Thyroid gland (tissue), 4 donors: ENCODE data around the gene KIF25. TPM values are rescaled to one million over a fixed set of nuclear protein-coding genes. Genes with fewer than 3 reads are reported as not detected.

Source experiments
- DNase-seq, 2 donors: peaks; one replicate each; pipeline ENCODE4 v3.0.0-alpha.2; 2019
- H3K27ac ChIP-seq, 3 donors: fragments of 200-600 bp; sonication (generic); 1 replicate in 2 of 3; 2 replicates in 1 of 3; pipeline ENCODE4 v1.5.1; 2016 to 2019; ENCODE audit warnings: mild to moderate bottlenecking in 1 of 3, moderate library complexity in 1 of 3
- H3K27me3 ChIP-seq: fragments of 200-600 bp; sonication (generic); one replicate; pipeline ENCODE4 v1.5.1; 2019
- H3K36me3 ChIP-seq, 2 donors: fragments of 200-600 bp; sonication (generic); one replicate each; pipeline ENCODE4 v1.5.1; 2016 to 2019
- H3K4me1 ChIP-seq, 2 donors: fragments of 200-600 bp; sonication (generic); one replicate each; pipeline ENCODE4 v1.5.1; 2017 to 2019
- H3K4me3 ChIP-seq, 3 donors: fragments of 200-600 bp; sonication (generic); replicated peaks in 1 of 3; 1 replicate in 2 of 3; 2 replicates in 1 of 3; pipeline ENCODE4 v1.5.1; 2016; ENCODE audit warnings: mild to moderate bottlenecking in 1 of 3
- H3K9me3 ChIP-seq: fragments of 200-600 bp; sonication (generic); one replicate; pipeline ENCODE4 v1.5.1; 2017
- POLR2A ChIP-seq, 2 donors: fragments of 450-650 bp; IDR thresholded peaks; one replicate each; pipeline ENCODE4 v1.6.1; 2017; ENCODE audit warnings: antibody characterized with exemption in 2 of 2, mild to moderate bottlenecking in 2 of 2, moderate library complexity in 1 of 2
- WGBS, 2 donors: methylation state at CpG; one replicate each; pipeline ENCODE4 v1.1.5; 2017; 5-methylcytosine and 5-hydroxymethylcytosine counted together
- intact Hi-C: fragments of 100-400 bp; cut with DNase I; formaldehyde crosslinking; loops from one replicate; pipeline ENCODE4 v1.15.1; 2023
- total RNA-seq, 4 donors: library from RNA; depleted of rRNA; stranded (reverse); fragments of >200 nt; gene quantifications; one replicate each; pipeline ENCODE4 v1.2.3, GENCODE V29; 2016
- TF ChIP-seq, protein P1 (sequence below), 6 experiments: fragments of 200-600 bp in 3 of 6; fragments of 450-650 bp in 3 of 6; sonication (generic) in 3 of 6; IDR thresholded peaks; one replicate each; pipeline ENCODE4 v1.5.1; 2016 to 2019; ENCODE audit warnings: antibody characterized with exemption in 6 of 6, mild to moderate bottlenecking in 2 of 6, inconsistent platforms in 1 of 6, moderate library complexity in 1 of 6

The KIF25 gene
- total RNA-seq, 4 donors from 2014 or later = not detected

- 78 to 87% methylated on average over 15 to 21 of the region's 21 CpGs for WGBS, 2 donors
- no peaks in the 10 kb centered on the region for H3K4me1 ChIP-seq
- intact Hi-C loops = no loop called here
- H3K4me3 ChIP-seq = no peak within 1 kb of the TSS
- no peak for TF ChIP-seq POLR2A (IDR thresholded peaks at IDR 0.05)
- TF ChIP-seq, protein P1, sequence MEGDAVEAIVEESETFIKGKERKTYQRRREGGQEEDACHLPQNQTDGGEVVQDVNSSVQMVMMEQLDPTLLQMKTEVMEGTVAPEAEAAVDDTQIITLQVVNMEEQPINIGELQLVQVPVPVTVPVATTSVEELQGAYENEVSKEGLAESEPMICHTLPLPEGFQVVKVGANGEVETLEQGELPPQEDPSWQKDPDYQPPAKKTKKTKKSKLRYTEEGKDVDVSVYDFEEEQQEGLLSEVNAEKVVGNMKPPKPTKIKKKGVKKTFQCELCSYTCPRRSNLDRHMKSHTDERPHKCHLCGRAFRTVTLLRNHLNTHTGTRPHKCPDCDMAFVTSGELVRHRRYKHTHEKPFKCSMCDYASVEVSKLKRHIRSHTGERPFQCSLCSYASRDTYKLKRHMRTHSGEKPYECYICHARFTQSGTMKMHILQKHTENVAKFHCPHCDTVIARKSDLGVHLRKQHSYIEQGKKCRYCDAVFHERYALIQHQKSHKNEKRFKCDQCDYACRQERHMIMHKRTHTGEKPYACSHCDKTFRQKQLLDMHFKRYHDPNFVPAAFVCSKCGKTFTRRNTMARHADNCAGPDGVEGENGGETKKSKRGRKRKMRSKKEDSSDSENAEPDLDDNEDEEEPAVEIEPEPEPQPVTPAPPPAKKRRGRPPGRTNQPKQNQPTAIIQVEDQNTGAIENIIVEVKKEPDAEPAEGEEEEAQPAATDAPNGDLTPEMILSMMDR (IDR thresholded peaks at IDR 0.05) = no peak
- H3K36me3 ChIP-seq = no peaks in the 10 kb centered on the region
- no peaks in the 10 kb centered on the region for H3K9me3 ChIP-seq
- DNase-seq = no peak
- no peaks in the 10 kb centered on the region for H3K27me3 ChIP-seq
- H3K27ac ChIP-seq = no peak within 1 kb of the TSS
Measured at GRCh38 chr6:168078943-168079405, 81.5 kb downstream of the KIF25 start, which contains the start of gene FRMD1. TSS of gene FRMD1 (minus strand) at chr6:168079212. CDS start at chr6:168079094, 118 bp downstream.

DNA sequence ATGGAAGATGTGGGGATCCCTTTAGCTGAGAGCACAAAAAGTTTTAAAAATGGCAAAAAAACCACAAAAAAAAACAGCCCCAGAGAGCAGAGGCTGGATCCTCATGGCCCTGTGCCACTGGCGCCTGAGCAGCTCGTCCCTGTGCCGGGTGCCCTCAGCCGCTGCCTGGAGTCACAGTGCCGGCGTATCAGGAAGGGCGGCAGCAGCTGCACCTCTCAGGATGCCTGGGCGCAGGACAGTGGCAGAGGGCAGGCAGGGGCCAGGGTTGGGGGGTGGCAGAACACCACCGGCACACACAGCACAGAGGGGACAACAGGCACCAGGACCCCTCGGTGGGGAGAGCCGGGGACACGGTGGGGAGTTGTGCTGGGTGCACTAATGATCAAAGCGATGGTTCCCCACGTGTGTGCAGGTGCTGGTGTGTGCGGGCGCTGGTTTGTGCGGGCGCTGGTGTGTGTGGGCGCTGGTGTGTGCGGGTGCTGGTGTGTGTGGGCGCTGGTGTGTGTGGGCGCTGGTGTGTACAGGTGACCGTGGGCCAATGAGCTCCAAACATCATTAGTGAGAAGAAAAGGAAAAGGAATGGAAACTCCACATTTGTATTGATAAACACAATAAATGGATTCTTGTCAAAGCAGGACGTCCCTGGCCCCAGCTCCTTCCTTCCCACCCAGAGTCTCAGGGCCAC lies 83.1 kb downstream of the KIF25 start:
- Histone ChIP-seq H3K4me1 (no peaks in the 10 kb centered on the region), H3K27me3 (no peaks in the 10 kb centered on the region), H3K9me3 (no peaks in the 10 kb centered on the region), H3K27ac (no peak overlapping the region), H3K36me3 (no peaks in the 10 kb centered on the region), H3K4me3 (no peak overlapping the region)
- no peak for DNase-seq
- TF ChIP-seq, protein P1 (IDR thresholded peaks at IDR 0.05) = no peak
- TF ChIP-seq POLR2A (IDR thresholded peaks at IDR 0.05) = no peak
- intact Hi-C loops = no loop called here
- WGBS, 2 donors = 85 to 87% methylated on average over 24 of the region's 24 CpGs

GRCh38 chr6:168081858-168082546 lies 84.5 kb downstream of the KIF25 start:
- DNase-seq = no peak
- H3K27me3 ChIP-seq = no peaks in the 10 kb centered on the region
- TF ChIP-seq, protein P1 (IDR thresholded peaks at IDR 0.05) = no peak
- TF ChIP-seq POLR2A (IDR thresholded peaks at IDR 0.05) = no peak
- WGBS, 2 donors = 85 to 88% methylated on average over 25 to 26 of the region's 26 CpGs
- no peaks in the 10 kb centered on the region for H3K4me1 ChIP-seq
- H3K27ac ChIP-seq = no peak overlapping the region
- no peaks in the 10 kb centered on the region for H3K9me3 ChIP-seq
- intact Hi-C loops = no loop called here
- H3K4me3 ChIP-seq = no peak overlapping the region
- H3K36me3 ChIP-seq = no peaks in the 10 kb centered on the region

GRCh38 chr6:168082860-168083513 lies 85.5 kb downstream of the KIF25 start:
- Histone ChIP-seq H3K27me3 (no peaks in the 10 kb centered on the region), H3K36me3 (no peaks in the 10 kb centered on the region), H3K9me3 (no peaks in the 10 kb centered on the region), H3K4me3 (no peak overlapping the region), H3K4me1 (no peaks in the 10 kb centered on the region), H3K27ac (no peak overlapping the region)
- 46 to 49% methylated on average over 15 to 17 of the region's 17 CpGs for whole genome bisulfite sequencing, 2 donors
- TF ChIP-seq, protein P1 (IDR thresholded peaks at IDR 0.05) = no peak
- no peak for TF ChIP-seq POLR2A (IDR thresholded peaks at IDR 0.05)
- intact Hi-C loops = no loop called here
- DNase-seq = no peak
